HG02678 (cell line): Measurements from ENCODE around the gene RIN3.
"Not testable (repeated sequence)": the region's sequence is repeated elsewhere in the genome, so short reads cannot be mapped to it uniquely, and the experiment has no call there.

Experiments
- ATAC-seq: cut with Tn5 transposase; IDR thresholded peaks from one replicate; pipeline ENCODE4 v1.9.1; 2021; ENCODE audit warnings: mild to moderate bottlenecking, moderate library complexity; ENCODE audit not compliant: unreplicated experiment

The RIN3 gene

DNA sequence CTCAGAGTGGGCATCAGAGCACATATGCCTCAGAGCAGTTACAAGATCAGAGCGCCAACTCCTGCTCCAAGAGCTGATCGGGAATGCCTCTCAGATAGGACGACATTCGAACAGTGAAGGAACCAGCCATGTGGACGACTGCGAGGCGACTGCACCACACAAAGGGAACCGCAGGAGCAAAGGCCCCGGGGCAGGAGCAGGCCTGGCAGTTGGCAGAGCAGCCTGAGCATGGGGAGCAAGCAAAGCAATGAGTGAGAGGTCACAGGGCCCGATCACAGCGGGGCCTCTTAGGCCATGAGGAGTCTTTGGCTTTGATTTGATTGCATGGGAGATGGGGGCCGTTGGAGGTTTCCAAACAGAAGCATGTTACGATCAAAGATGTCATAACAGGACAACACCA is 144.6 kb downstream of the RIN3 start:
- ATAC-seq, result no peak

DNA sequence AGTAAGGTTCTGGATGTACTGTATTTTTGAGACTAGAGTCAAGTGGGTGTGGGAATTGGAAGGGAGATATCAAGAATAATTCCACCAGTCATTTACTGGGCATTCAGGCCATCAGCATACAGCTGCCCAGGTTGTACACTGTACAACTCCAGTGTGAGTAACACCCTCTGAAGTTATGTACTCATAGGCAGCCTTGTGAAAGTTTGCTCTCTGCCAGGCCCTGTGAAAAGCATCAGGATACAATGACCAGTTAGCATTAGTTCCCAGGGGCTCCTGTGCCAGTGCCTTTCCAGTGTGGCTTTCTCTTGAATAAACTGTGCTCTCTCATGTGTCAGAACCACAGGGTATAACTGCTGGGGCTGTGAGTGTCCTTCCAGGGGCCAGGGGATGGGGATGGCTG is 145.1 kb downstream of the RIN3 start:
- ATAC-seq, result no peak

DNA sequence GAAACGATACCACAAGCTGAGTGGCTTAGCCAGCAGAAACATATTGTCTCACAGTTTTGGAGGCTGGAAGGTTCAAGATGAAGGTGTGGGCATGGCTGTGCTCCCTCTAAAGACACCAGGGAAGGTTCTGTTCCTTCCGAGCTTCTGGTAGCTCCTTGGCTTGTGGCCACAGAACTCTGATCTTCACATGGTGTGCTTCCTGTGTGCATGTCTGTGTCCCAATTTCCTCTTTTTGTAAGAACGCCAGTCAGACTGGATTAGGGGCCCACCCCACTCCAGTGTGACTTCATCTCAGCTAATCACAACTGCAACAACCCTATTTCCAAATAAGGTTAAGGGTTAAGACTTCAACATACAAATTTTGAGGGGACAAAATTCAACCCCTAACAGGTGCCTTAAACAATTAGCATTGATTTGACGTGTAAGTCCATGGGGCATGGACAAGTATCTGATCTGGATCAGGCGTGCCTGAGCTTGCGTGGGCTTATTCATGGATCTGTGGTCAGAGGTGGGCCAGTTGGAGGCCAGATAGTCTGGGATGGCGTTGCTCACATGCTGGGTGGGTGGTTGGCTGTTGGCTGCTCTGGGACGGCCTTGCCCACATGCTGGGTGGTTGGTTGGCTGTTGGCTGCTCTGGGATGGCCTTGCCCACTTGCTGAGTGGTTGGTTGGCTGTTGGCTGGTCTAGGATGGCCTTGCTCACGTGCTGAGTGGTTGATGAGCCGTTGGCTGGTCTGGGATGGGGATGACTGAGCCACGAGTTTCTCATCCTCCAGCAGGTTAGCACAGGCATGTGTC is 146.4 kb downstream of the RIN3 start:
- no peak for ATAC-seq

DNA sequence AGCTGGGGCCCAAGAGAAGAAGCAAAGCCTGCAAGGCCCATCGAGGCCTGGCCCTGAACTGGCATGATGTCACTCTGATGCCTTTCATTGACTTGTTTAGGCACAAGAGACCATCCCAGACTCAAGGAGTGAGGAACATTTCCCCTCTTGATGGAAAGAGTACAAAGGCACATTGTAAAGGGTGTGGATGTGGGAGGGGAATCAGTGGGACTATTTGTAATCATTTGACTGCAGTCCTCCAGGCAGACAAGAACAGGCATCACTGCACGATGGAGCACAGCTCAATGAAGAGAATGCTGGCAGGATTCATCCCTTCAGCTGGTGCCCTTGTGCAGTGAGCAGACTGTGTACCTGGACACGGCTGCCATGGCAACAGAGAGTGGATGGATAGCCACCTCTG is 147.0 kb downstream of the RIN3 start:
- ATAC-seq, result no peak

DNA sequence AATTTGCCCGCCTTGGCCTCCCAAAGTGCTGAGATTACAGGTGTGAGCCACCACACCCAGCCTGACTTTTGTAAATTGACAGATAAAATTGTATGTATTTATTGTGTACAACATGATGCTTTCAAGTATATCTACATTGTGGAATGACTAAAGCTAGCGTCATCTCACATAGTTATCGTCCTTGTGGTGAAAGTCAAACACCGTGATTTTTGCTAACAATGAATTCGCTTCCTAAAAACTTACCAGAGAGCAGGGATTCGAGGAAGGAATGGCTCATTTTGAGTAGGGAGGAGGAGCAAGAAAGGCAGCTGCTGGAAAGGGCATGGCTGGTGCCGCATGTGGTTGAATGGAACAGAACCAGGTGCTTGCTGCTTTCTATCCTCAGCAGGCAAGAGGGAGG is 149.5 kb downstream of the RIN3 start:
- ATAC-seq, result no peak

DNA sequence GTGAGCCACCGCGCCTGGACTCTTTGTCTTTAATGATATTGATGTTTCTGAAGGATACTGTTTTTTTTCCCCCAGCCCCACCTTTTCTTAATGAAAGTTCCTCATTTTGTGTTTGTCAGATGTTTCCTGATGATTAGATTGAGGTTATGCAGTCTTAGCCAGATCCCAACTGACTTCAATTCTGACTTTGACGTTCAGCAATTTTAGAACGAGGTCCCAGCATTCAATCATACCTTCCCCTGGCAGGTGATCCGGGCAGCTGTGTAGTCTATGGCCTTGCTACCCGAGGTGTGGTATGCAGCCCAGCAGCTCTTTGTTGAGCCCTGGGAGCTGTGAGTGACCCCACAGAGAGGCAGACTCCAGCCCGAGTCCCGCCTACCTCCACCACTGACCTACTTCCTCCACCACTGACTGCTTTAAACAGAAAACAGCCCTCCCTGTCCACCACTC is 152.1 kb downstream of the RIN3 start:
- ATAC-seq, result no peak

DNA sequence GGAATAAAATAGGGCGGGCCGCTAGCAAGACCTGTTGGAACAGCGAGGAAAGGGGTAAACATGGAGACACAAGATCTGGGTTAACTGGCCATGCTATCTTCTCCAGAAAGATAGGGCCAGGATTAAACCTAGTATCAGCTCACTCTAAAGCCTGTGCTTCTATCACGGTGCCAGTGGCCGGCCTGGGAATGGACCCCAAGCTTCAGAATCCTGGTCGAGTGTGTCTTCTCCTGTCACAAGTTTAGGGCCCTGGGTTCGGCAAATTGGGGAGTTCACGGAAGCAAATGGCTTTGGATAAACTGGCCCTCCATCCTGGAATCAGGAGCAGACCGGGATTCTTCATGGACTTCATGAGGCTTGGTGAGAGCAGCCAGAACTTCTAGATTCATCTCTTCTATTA is 152.7 kb downstream of the RIN3 start:
- ATAC-seq, result no peak

DNA sequence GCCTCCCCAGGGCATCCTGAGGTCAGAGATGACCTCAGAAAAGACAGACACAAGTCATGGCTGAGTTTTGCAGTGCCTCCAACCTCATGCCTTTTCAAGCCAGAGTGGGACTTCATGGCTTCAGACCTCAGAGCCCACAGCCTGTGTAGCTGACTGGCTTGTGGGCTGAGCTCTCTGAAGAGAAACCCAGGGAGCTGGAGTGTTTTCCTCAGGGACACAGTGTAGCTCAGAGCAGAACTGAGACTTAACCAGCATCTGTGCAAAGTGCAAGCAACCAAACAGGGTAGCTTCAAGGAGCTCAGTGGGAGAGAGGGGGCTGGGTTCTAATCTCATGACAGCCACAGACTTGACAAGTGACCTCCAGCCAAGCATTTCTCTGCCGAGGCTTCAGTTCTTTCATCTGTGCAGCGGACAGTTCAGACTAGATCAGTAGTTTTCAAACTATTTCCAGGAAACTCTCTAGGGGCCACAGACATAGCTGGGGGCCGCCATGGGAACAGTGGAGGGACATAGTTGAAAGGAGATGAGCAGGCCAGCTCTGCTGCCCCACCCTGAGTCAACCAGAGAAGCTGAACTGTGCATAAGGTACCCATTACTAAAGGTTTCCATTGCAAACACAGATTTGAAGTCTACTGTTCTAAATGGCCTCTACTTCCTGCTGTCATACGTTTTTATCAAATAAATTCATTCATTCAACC is 154.8 kb downstream of the RIN3 start:
- peak; percentile 37 for ATAC-seq

DNA sequence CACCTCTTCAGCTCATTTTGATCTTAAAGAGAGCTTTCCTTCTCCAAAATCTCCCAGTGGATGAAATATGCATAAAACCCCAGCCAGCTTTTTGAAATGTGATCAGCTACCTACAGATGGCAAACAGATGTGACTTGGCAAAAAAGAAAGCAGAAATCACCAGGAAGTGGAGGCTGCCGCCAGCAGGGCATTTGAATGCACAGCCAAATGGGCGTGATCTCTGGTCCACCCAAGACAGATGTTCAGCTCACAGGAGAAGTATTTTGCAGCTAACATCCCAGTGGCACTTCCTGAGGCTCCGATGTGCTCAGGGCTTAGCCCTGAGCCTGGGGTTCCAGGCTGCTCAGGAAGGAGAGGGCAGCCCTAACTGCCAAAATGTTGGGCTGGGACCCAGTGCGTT is 156.6 kb downstream of the RIN3 start:
- ATAC-seq, result peak; percentile 61

DNA sequence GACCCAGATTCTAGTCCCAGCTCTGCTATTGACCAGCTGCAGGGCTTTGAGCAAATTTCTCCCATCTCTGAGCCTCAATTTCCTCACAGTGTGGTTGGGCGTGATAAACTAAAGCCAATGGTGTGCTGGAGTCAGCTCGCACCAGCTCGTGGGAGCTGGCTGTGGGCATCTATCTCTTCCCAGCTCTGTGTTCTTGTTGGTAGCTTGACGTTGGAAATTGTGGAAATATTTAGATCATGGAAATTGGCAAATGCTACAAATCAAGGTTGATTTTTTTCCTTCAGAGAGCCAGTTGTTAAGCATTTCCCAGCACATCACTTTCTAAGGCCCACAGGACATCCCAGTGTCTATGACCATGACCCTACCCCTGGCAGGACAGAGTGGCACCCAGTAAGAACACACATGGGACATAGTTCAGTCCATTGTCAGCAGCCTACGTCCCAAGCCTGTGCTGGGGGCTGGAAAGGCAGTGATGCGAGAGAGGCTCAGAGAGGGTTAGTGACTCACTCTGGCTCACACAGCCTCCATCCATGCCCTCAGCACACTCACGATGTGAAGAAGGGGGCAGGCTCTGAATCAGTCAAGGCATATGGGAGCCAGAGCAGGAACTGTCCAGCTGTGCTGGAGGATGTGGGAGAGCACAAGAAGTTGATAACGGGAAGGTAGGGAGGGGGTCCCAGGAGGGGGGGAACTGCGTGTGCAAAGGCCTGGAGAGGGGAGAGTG is 157.2 kb downstream of the RIN3 start:
- ATAC-seq, result no peak

DNA sequence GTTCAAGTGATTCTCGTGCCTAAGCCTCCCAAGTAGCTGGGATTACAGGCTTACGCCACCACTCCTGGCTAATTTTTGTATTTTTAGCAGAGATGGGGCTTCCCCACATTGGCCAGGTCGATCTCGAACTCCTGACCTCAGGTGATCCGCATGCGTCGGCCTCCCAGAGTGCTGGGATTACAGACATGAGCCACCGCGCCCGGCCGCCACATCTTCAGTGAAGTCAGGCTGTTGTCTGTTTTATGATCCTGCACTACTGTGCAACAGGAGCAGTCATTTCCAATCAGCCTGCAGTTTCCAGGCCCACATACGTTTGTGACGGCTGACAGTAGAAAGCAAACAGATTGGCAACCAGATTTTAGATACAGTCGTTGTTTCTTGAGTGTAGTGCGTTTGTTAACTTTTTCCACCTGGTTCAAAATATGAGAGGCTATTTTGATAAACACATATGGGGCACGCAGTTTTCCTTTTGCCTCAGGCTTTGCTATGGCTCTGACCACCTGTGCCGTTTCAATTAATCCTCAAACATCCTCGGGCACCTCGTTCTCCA is 160.1 kb downstream of the RIN3 start:
- no peak for ATAC-seq

DNA sequence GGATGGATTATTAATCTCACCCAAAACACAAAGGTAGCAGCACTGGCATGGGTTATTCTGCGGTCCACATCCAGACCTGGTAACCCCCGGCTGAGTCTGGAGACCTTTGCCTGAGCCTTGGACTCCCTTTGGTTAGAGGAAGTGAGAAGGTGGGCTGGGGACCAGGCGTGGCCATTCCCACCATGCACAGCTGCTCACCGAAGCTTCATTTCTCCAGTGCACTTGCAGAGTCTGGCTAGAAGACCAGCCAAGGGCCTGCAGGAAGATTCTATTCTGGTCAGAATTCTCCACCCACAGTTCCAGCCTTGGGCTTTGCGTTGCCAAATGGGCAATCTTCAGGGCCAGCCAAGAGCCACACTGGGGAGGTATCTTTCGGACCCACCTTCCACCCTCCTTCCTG is 161.8 kb downstream of the RIN3 start:
- ATAC-seq, result no peak

DNA sequence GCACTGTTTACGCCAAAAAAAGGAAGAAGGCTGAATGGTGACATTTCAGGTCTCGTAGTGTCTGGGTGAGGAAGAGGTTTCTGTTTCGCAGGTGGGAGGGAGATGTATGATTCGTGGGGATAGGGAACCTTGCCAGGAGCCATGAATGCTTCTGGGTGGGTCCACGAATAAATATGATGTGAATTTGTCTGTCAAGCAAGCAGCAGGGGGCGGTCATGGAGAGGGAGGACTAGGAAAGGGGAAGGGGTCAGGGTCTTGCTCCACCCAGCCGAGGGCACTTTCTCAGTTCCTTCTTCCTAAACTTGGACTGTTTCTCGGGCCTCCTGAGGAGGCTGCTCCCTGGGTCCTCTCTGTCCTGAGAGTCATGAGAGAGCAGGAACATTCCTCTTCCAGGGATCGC is 162.4 kb downstream of the RIN3 start:
- ATAC-seq, result no peak

DNA sequence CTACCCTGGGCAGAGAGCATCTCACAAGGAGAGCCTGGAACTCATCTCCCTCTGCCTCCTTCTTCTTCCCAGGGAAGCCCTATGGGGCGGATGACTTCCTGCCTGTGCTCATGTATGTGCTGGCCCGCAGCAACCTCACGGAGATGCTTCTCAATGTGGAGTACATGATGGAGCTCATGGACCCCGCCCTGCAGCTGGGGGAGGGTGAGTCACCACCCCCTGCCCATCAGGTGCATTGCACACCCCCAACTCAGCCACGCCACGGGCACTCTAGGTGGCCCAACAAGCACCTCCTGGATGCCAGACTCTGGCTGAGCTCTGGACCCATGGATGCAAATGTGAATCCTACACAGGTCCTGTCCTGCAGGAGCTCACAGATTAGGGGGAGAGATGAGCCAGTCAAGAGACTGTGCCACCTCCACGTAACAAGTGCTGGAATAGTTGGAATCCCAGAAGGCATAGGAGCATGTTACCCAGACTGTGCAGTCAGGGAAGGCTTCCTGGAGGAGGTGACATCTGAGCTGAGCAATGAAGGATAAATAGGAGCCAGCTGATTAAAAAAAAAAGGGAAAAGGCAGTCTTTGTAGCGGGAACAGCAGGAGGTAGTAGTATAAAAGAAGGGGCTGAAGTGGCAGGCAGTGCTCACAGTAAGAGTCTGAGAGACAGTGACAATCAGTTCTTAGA is 163.0 kb downstream of the RIN3 start:
- ATAC-seq, result no peak

DNA sequence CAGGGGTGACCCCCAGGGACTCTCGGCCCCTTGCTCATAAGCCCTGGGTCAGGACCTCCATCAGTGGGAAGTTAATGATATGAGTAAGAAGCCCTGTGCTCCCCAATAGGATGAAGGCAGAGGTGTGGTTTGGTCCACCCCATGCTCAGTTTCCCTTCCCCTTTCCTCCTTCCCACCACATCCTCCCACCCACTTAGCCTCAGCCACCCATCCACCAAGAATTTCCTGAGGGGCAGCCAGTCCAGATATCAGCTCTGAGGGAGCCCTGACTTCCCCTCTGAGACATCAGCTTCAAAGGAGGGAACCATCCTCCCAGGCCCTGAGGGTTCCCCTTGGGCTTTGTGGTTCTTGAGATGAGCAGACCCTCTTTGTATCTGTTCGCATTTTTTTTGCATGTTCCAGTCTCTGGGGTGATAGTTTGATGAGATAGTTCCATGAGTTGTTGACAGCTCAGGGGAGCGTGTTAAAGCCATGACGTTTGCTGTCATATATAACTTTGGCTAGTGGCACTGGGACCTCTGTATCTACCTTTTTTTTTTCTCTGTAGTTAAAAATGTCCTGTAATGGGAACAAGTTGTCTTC is 163.6 kb downstream of the RIN3 start:
- ATAC-seq, result peak; percentile 74

DNA sequence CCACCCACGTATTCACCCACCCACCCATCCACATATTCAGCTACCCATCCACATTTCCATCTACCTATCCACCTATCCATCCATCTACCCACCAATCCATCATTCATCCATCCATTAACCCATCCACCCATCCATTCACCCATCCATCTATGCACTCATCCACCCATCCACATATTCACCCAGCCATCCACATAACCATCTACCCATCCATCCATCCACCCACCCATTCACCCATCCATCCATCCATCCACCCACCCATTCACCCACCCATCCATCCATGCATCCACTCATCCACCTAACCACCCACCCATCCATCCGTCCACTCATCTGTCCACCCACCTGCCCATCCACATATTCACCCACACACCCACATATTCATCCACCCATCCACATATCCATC is 164.4 kb downstream of the RIN3 start:
- no peak for ATAC-seq

DNA sequence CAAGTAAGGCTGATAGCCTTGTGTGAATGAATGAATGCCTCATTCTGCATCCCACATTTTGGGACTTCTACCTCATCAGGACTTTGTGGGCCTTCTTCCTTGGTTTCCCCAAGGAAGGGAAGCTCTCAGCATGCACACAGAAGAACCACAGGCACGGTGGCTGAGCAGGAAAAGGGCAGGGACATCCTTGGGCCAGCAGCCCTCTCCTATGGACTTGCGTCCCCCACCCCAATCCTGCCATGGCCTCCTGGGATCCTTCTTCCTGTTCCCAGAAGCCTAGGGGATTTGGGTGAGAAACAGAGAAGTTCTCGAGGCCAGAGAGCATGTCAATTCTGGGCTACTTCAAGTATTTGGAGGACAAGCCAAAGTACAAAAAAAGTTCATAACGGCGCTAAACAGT is 165.2 kb downstream of the RIN3 start:
- ATAC-seq, result no peak

DNA sequence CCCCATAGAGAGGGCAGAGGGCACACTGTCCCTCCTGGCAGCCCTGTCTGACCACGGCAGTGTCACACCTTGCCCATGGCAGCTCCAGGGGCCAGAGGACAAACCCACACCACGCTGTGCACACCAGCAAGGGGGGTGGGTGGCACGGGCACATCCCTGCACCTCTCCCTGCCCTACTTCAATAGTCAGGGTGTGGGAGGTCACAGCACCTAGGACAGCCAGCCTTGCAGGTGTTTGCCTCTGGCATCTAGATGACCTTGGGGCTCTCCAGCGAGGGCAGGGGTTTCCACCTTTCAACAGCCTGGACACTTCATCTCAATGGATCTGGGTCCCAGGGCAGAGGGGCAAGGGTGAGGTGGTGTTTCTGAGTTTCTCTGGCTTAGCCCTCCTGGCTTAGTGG is 165.7 kb downstream of the RIN3 start:
- no peak for ATAC-seq

DNA sequence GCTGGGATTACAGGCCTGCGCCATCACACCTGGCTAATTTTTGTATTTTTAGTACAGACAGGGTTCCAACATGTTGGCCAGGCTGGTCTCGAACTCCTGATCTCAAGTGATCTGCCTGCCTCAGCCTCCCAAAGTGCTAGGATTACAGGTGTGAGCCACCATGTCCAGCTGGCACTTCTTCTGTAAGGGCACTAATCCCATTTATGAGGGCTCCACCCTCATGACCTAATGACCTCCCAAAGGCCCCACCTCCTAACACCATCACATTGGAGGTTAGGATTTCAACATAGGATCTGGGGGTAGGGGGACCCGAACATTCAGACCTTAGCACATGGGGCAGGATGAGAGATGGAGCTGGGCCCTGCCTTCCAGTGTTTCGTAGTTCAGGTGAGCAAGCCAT is 166.7 kb downstream of the RIN3 start:
- not testable (repeated sequence) for ATAC-seq

DNA sequence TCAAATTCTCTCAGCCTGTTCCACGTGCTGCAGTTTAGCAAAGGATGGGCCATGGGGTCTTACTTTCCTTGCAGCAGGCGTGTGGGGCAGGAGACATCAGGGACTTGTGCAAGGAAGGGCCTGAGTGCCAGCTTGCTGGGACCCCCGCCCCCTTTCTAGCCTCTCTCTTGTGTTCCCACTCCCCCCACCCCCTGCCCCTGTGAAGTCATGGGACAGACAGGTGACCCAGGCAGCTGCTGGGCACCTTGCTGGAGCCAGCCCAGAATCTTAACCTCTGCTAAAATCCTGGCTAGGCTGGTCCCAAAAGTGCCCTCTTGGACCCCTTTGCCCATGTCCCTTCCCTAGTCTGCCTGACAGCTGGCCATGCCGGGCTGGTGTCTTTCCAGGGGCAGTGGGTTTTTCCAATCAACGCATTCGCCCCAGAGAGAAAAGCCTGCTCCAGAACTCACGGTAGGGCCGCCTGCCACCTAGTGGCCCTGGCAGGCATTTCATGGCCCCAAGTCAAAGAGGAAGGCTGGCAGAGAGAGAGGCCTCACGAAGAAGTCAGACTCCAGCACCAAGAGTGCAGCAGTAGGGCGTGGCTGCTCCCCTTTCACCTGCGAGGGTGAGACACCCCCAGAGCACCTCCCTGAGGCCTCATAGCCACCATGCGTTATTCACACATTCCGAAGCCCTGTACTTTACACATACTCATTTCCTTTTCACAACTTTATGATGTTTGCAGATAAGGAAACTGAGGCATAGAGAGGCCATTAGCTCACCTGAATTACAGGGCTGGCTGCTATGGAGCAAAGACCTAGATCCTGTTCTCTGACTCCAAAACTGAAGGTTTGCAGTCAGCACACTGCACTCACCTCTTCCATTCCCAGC is 167.4 kb downstream of the RIN3 start:
- no peak for ATAC-seq
